H1 (cell line): ENCODE measurements around the gene TMPRSS12. TPM values are rescaled to one million over a fixed set of nuclear protein-coding genes. Genes with fewer than 3 reads are reported as not detected.

Experiments
- CTCF ChIA-PET: fragments of 300-600 bp; sonication (Branson Sonifier 250); formaldehyde crosslinking; loops from one replicate; lab custom pipeline; 2021; ENCODE audit not compliant: partially characterized antibody; lab: Charles Lee
- POLR2A ChIA-PET: fragments of 300-600 bp; sonication (Branson Sonifier 250); formaldehyde crosslinking; loops from one replicate; lab custom pipeline; 2021; ENCODE audit warnings: inconsistent platforms; ENCODE audit not compliant: partially characterized antibody; lab: Charles Lee
- DNase-seq, 2 experiments: peaks; one replicate each; pipeline versions ENCODE4 v3.0.0 to v3.0.0-alpha.2; 2010 to 2022; ENCODE audit warnings: low spot score in 2 of 2, low read depth in 1 of 2, mixed read lengths in 1 of 2
- FAIRE-seq: peaks from 2 replicates; lab custom pipeline; 2011; peaks lifted over from hg19 to GRCh38; lab: Jason Lieb, UNC
- H2AFZ ChIP-seq: 2 replicates; pipeline ENCODE4 v1.8.1; 2012; ENCODE audit warnings: low read length, inconsistent platforms
- H2AK5ac ChIP-seq: 2 replicates; pipeline ENCODE4 v1.6.1; 2013; ENCODE audit warnings: low read depth, low read length
- H2BK120ac ChIP-seq: replicated peaks from 2 replicates; pipeline ENCODE3; 2013; ENCODE audit warnings: low read depth, low read length, inconsistent platforms
- H2BK12ac ChIP-seq: 2 replicates; pipeline ENCODE4 v1.6.1; 2013; ENCODE audit warnings: low read depth, low read length
- H2BK15ac ChIP-seq: 2 replicates; pipeline ENCODE4 v1.6.1; 2013; ENCODE audit warnings: low read length
- H2BK20ac ChIP-seq: 2 replicates; pipeline ENCODE4 v1.6.1; 2013; ENCODE audit warnings: low read length
- H2BK5ac ChIP-seq: 2 replicates; pipeline ENCODE4 v1.6.1; 2013; ENCODE audit warnings: low read depth, low read length
- H3K14ac ChIP-seq: 2 replicates; pipeline ENCODE4 v1.6.1; 2013; ENCODE audit warnings: inconsistent platforms; ENCODE audit not compliant: insufficient read length
- H3K18ac ChIP-seq: 2 replicates; pipeline ENCODE4 v1.6.1; 2013; ENCODE audit warnings: low read length; ENCODE audit errors: extremely low read depth
- H3K23ac ChIP-seq: 2 replicates; pipeline ENCODE4 v1.6.1; 2013; ENCODE audit warnings: inconsistent platforms; ENCODE audit not compliant: insufficient read length
- H3K23me2 ChIP-seq: 2 replicates; pipeline ENCODE4 v1.6.1; 2013; ENCODE audit warnings: low read depth, low read length
- H3K27ac ChIP-seq: 2 replicates; pipeline ENCODE4 v1.6.1; 2011; ENCODE audit warnings: low read depth, low read length, inconsistent platforms
- H3K27me3 ChIP-seq, 4 experiments: replicated peaks in 1 of 4; 1 replicate in 1 of 4; 2 replicates in 3 of 4; pipeline versions ENCODE4 v1.6.1 to v1.8.1; 2011 to 2013; ENCODE audit warnings: low read length in 3 of 4, mild to moderate bottlenecking in 3 of 4, inconsistent platforms in 2 of 4, mixed read lengths in 2 of 4, moderate library complexity in 1 of 4; ENCODE audit not compliant: control insufficient read depth in 3 of 4, insufficient read depth in 3 of 4; ENCODE audit errors: extremely low read depth in 1 of 4
- H3K36me3 ChIP-seq, 4 experiments: 2 replicates each; pipeline versions ENCODE4 v1.6.1 to v1.8.1; 2011 to 2013; ENCODE audit warnings: mild to moderate bottlenecking in 4 of 4, low read length in 3 of 4, moderate library complexity in 2 of 4, control low read depth in 1 of 4, inconsistent platforms in 1 of 4; ENCODE audit not compliant: insufficient read depth in 4 of 4, control insufficient read depth in 2 of 4
- H3K4ac ChIP-seq: replicated peaks from 2 replicates; pipeline ENCODE3; 2013; ENCODE audit warnings: low read length, low read depth, mixed read lengths, inconsistent platforms; ENCODE audit not compliant: insufficient read length
- H3K4me1 ChIP-seq, 4 experiments: replicated peaks in 1 of 4; 1 replicate in 1 of 4; 2 replicates in 3 of 4; pipeline versions ENCODE4 v1.6.1 to v1.8.1; 2011 to 2013; ENCODE audit warnings: low read length in 3 of 4, inconsistent platforms in 2 of 4, mixed read lengths in 1 of 4; ENCODE audit not compliant: insufficient read depth in 4 of 4, control insufficient read depth in 3 of 4
- H3K4me2 ChIP-seq, 2 experiments: 2 replicates each; pipeline versions ENCODE4 v1.6.1 to v1.8.1; 2011 to 2013; ENCODE audit warnings: low read depth in 2 of 2, low read length in 2 of 2, control low read depth in 1 of 2, inconsistent platforms in 1 of 2, mild to moderate bottlenecking in 1 of 2; ENCODE audit not compliant: insufficient read depth in 1 of 2
- H3K4me3 ChIP-seq, 4 experiments: fragments of 200-600, 300-600 bp in 1 of 4; sonication (generic), shearing (Covaris generic), sonication (Bioruptor Twin) in 1 of 4; 2 replicates each; pipeline versions ENCODE4 v1.5.1 to v1.8.1; 2011 to 2016; ENCODE audit warnings: low read length in 4 of 4, low read depth in 3 of 4, control low read depth in 2 of 4, inconsistent platforms in 2 of 4, mild to moderate bottlenecking in 2 of 4, mixed read lengths in 1 of 4, moderate library complexity in 1 of 4; ENCODE audit not compliant: insufficient read depth in 2 of 4; ENCODE audit errors: extremely low read depth in 1 of 4
- H3K56ac ChIP-seq: replicated peaks from 2 replicates; pipeline ENCODE3; 2013; ENCODE audit warnings: low read depth, mild to moderate bottlenecking, mixed read lengths, low read length, inconsistent platforms; ENCODE audit not compliant: insufficient read length
- H3K79me1 ChIP-seq: 2 replicates; pipeline ENCODE4 v1.6.1; 2013; ENCODE audit warnings: low read depth, low read length, control low read depth
- H3K79me2 ChIP-seq, 2 experiments: 2 replicates each; pipeline versions ENCODE4 v1.6.1 to v1.8.1; 2012 to 2013; ENCODE audit warnings: low read length in 2 of 2, mild to moderate bottlenecking in 2 of 2, inconsistent platforms in 1 of 2; ENCODE audit not compliant: insufficient read depth in 2 of 2, control insufficient read depth in 1 of 2
- H3K9ac ChIP-seq, 4 experiments: replicated peaks in 1 of 4; 1 replicate in 1 of 4; 2 replicates in 3 of 4; pipeline versions ENCODE4 v1.6.1 to v1.8.1; 2011 to 2013; ENCODE audit warnings: low read depth in 3 of 4, low read length in 3 of 4, control low read depth in 2 of 4, mild to moderate bottlenecking in 2 of 4, moderate library complexity in 2 of 4, inconsistent platforms in 1 of 4; ENCODE audit errors: extremely low read depth in 1 of 4
- H3K9me3 ChIP-seq, 2 experiments: 2 replicates each; pipeline versions ENCODE4 v1.6.1 to v1.8.1; 2012 to 2013; ENCODE audit warnings: mild to moderate bottlenecking in 2 of 2, moderate library complexity in 2 of 2, control low read depth in 1 of 2, inconsistent platforms in 1 of 2, low read depth in 1 of 2, low read length in 1 of 2, mixed read lengths in 1 of 2; ENCODE audit not compliant: insufficient read depth in 2 of 2
- H4K20me1 ChIP-seq, 2 experiments: replicated peaks in 1 of 2; 2 replicates each; pipeline versions ENCODE3 to v1.8.1; 2011 to 2013; ENCODE audit warnings: inconsistent platforms in 2 of 2, low read length in 2 of 2, mild to moderate bottlenecking in 1 of 2; ENCODE audit not compliant: insufficient read depth in 2 of 2, control insufficient read depth in 1 of 2
- H4K5ac ChIP-seq: 2 replicates; pipeline ENCODE4 v1.6.1; 2013; ENCODE audit warnings: low read length, low read depth, mixed read lengths, inconsistent platforms; ENCODE audit not compliant: insufficient read length
- H4K8ac ChIP-seq: 2 replicates; pipeline ENCODE4 v1.8.0; 2013; ENCODE audit warnings: mild to moderate bottlenecking, moderate library complexity, low read length, inconsistent platforms; ENCODE audit not compliant: insufficient read depth; ENCODE audit errors: extremely low read depth
- H4K91ac ChIP-seq: replicated peaks from 2 replicates; pipeline ENCODE3; 2013; ENCODE audit warnings: low read length, mixed read lengths, inconsistent platforms; ENCODE audit not compliant: insufficient read length
- ASH2L ChIP-seq: fragments of 200-600, 300-600 bp; sonication (generic); IDR thresholded peaks from one replicate; pipeline ENCODE4 v1.7.1; 2017; ENCODE audit warnings: low read length
- ATF2 ChIP-seq: IDR thresholded peaks from 2 replicates; pipeline ENCODE4 v1.6.1; 2012; ENCODE audit warnings: low read length, inconsistent platforms
- EGR1 ChIP-seq: IDR thresholded peaks from 2 replicates; pipeline ENCODE4 v1.6.1; 2011; ENCODE audit warnings: low read depth, low read length, borderline replicate concordance
- EZH2 ChIP-seq: fragments of 200-600 bp; sonication (generic); IDR thresholded peaks from 2 replicates; pipeline ENCODE4 v1.7.1; 2012; ENCODE audit warnings: low read depth, mild to moderate bottlenecking, moderate library complexity, low read length, inconsistent platforms; ENCODE audit not compliant: severe bottlenecking
- FOSL1 ChIP-seq: IDR thresholded peaks from 2 replicates; pipeline ENCODE4 v1.6.1; 2011; ENCODE audit warnings: mild to moderate bottlenecking, low read depth, low read length, moderate library complexity; ENCODE audit not compliant: insufficient read depth
- HDAC6 ChIP-seq: IDR thresholded peaks from one replicate; pipeline ENCODE4 v1.7.1; 2012; ENCODE audit warnings: low read depth, mild to moderate bottlenecking, inconsistent platforms, low read length, moderate library complexity
- MAX ChIP-seq: IDR thresholded peaks from 2 replicates; pipeline ENCODE4 v1.6.1; 2012; ENCODE audit warnings: inconsistent platforms
- NANOG ChIP-seq: IDR thresholded peaks from 2 replicates; pipeline ENCODE4 v1.6.1; 2011; ENCODE audit warnings: low read length, low read depth, mild to moderate bottlenecking, inconsistent platforms; ENCODE audit not compliant: insufficient read depth, poor library complexity, severe bottlenecking
- POU5F1 ChIP-seq: IDR thresholded peaks from 2 replicates; pipeline ENCODE4 v1.6.1; 2011; ENCODE audit warnings: low read depth, mild to moderate bottlenecking, low read length, moderate library complexity
- SAP30 ChIP-seq: fragments of 300-600 bp; sonication (generic); IDR thresholded peaks from 2 replicates; pipeline ENCODE4 v1.7.1; 2012; ENCODE audit warnings: low read length, moderate library complexity, mild to moderate bottlenecking, inconsistent platforms; ENCODE audit not compliant: insufficient read depth, insufficient replicate concordance
- SP4 ChIP-seq: IDR thresholded peaks from 2 replicates; pipeline ENCODE4 v1.6.1; 2012; ENCODE audit warnings: low read length, inconsistent platforms
- TAF1 ChIP-seq: IDR thresholded peaks from 2 replicates; pipeline ENCODE4 v1.6.1; 2011; ENCODE audit warnings: mild to moderate bottlenecking, low read depth, low read length
- TEAD4 ChIP-seq: IDR thresholded peaks from 2 replicates; pipeline ENCODE4 v1.6.1; 2012; ENCODE audit warnings: low read depth, low read length, inconsistent platforms, mixed read lengths
- polyA plus RNA-seq, 7 experiments: library from polyadenylated mRNA; depleted of rRNA in 3 of 7; stranded (reverse) in 5 of 7; unstranded in 2 of 7; fragments of >200 nt in 5 of 7; fragments of 200-250 nt in 2 of 7; gene quantifications; 1 replicate in 5 of 7; 2 replicates in 1 of 7; 4 replicates in 1 of 7; pipeline versions ENCODE4 v1.2.1 to v1.2.3, GENCODE V29; 2011 to 2013; ENCODE audit warnings: missing spikeins in 2 of 7, mixed read lengths in 2 of 7
- total RNA-seq: library from RNA; stranded (reverse); fragmentation: NEBNext Ultra II Directional; extraction: Animal tissue kit (Norgen Biotek cat#: 25700); gene quantifications from 2 replicates; pipeline ENCODE4 v1.2.1, GENCODE V29; 2021

The TMPRSS12 gene
- total and polyA plus RNA-seq, 2 of the 8 experiments (the other 6 are each of a cell fraction or from before 2014, with no cell fraction given) = not detected

GRCh38 chr12:50820177-50820576, 22.5 kb upstream of the TMPRSS12 start:
- Histone ChIP-seq H2BK120ac (no peak overlapping the region), H3K9me3 (no peaks in the 10 kb centered on the region), H3K56ac (no peak overlapping the region), H2AK5ac (no peak overlapping the region), H4K5ac (no peak overlapping the region), H3K79me2 (no peaks in the 10 kb centered on the region), H3K4me1 (no peaks in the 10 kb centered on the region), H3K23ac (no peak overlapping the region), H3K4ac (no peak overlapping the region), H4K20me1 (no peaks in the 10 kb centered on the region), H2BK12ac (no peak overlapping the region), H2BK15ac (no peak overlapping the region), H3K27ac (no peak overlapping the region), H3K4me2 (no peak overlapping the region), H3K79me1 (no peaks in the 10 kb centered on the region), H3K36me3 (peaks cover 2 to 23% (median 14%) of the 10 kb centered on the region in 4 experiments; a peak in 4 of 8 replicates), H4K91ac (no peak overlapping the region), H3K23me2 (no peaks in the 10 kb centered on the region), H3K18ac (no peak overlapping the region), H3K27me3 (no peaks in the 10 kb centered on the region), H2AFZ (no peak overlapping the region)
- FAIRE-seq (no peak), DNase-seq (no peak)
- TF ChIP-seq FOSL1 (no peak), ASH2L (no peak), ATF2 (no peak), HDAC6 (no peak), POU5F1 (no peak), TEAD4 (no peak), SP4 (no peak), TAF1 (no peak), EGR1 (no peak), NANOG (no peak), SAP30 (no peak), EZH2 (no peak), MAX (no peak)
- TF ChIP-seq, all 59 proteins: peak for 0
- ChIA-PET CTCF (no interaction called here), POLR2A (no interaction called here)
- Histone ChIP-seq H2BK20ac (no peak overlapping the region), H4K8ac (no peak overlapping the region), H3K14ac (no peak overlapping the region), H2BK5ac (no peak overlapping the region), H3K9ac (no peak overlapping the region), H3K4me3 (no peak overlapping the region)
